HG03520 (cell line): Measurements from ENCODE around the gene NEURL2.

ENCODE experiments used
- ATAC-seq: cut with Tn5 transposase; IDR thresholded peaks from one replicate; pipeline ENCODE4 v1.9.1; 2021; ENCODE audit warnings: mild to moderate bottlenecking, moderate library complexity; ENCODE audit not compliant: unreplicated experiment

Gene NEURL2

DNA sequence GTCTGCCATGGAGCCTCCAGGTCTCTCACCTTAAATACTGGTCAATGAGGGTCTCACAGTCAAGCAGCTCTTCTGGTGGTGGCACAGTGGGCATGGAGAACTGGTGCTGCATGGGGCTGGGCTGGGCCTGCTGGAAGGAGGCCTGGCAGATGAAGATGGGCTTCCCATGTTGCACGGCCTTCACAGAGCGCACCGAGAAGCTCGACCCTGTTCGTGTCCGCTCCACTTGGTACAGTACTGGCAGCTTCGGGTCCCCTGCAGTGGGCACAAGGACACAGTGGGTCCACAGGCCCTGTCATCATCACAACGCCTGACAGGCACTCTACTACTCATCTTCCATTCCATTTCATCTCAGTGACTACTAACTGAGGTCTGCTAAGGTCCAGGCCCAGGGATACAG lies 42.6 kb downstream of the NEURL2 start:
- no peak for ATAC-seq

GRCh38 chr20:45845452-45845851 lies 45.6 kb downstream of the NEURL2 start:
- ATAC-seq: no peak

GRCh38 chr20:45843506-45843905 lies 47.5 kb downstream of the NEURL2 start:
- ATAC-seq: no peak

DNA sequence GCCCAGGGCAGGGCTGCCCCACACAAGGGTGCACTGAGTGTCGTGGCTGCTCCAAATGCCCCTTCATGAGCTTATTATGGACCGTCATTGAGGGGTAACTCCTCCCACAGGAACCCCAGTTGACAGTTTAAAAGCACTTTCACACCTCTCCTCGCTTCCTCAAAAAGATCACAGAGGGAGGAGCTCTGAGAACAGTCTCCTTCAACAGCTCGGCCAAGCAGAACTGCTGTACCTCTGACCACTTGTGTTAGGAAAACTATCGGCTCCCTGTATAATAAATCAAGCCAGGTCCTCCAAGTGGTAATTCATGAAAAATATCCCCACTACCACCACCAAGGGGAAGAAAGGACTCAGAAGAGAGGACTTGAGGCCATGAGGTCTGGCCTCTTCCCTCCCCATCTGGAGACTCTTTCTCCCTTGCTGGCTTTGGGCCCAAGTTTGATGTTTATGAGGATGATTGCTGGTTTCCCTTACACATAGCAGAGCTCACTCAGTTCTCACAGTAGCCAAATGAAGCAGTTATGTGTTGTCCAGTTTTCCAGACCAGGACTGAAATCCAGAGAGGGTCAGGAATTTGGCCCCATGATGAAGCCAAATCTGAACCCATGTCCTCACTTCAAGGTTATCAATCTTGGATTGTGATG lies 48.7 kb downstream of the NEURL2 start:
- no peak for ATAC-seq

- no peak for ATAC-seq
Observed at GRCh38 chr20:45841407-45842129, 49.4 kb downstream of the NEURL2 start.

- ATAC-seq: no peak
Observed at GRCh38 chr20:45840700-45841198, 50.3 kb downstream of the NEURL2 start.
